Calu3 (cell line): ENCODE measurements around the gene TUBGCP6. TPM values are rescaled to one million over a fixed set of nuclear protein-coding genes. Genes with fewer than 3 reads are reported as not detected.

Experiments
- BruUV-seq: library from RNA; stranded (reverse); fragments of 400-500 nt; replicated peaks from 2 replicates; lab custom pipeline; 2021; lab: Mats Ljungman, UMichigan
- CTCF ChIA-PET: fragments of 300-600 bp; sonication (Branson Sonifier 250); formaldehyde crosslinking; loops from one replicate; lab custom pipeline; 2022; ENCODE audit warnings: antibody characterized with exemption; lab: Charles Lee
- DNase-seq: peaks from one replicate; pipeline ENCODE4 v3.0.0; 2022
- H3K27ac Mint-ChIP-seq: one replicate; pipeline ENCODE4 v1.8.0; 2022; ENCODE audit warnings: mixed read lengths; ENCODE audit not compliant: unreplicated experiment
- H3K27me3 Mint-ChIP-seq: one replicate; pipeline ENCODE4 v1.8.0; 2022; ENCODE audit warnings: mixed read lengths; ENCODE audit not compliant: unreplicated experiment
- H3K36me3 Mint-ChIP-seq: one replicate; pipeline ENCODE4 v1.8.0; 2022; ENCODE audit warnings: mild to moderate bottlenecking, moderate library complexity, mixed read lengths; ENCODE audit not compliant: insufficient read depth, unreplicated experiment
- H3K4me1 Mint-ChIP-seq: one replicate; pipeline ENCODE4 v1.8.0; 2022; ENCODE audit warnings: mild to moderate bottlenecking, low read depth, mixed read lengths; ENCODE audit not compliant: unreplicated experiment
- H3K4me3 Mint-ChIP-seq: one replicate; pipeline ENCODE4 v1.8.0; 2022; ENCODE audit warnings: mild to moderate bottlenecking, low read depth, moderate library complexity, mixed read lengths; ENCODE audit not compliant: unreplicated experiment
- H3K9me3 Mint-ChIP-seq: one replicate; pipeline ENCODE4 v1.8.0; 2022; ENCODE audit warnings: low read depth, mixed read lengths; ENCODE audit not compliant: unreplicated experiment
- CTCF ChIP-seq: fragments of 200-600 bp; IDR thresholded peaks from one replicate; pipeline ENCODE4 v1.8.0; 2022; ENCODE audit warnings: antibody characterized with exemption; ENCODE audit not compliant: unreplicated experiment
- intact Hi-C: fragments of 100-400 bp; cut with micrococcal nuclease; formaldehyde crosslinking; loops from one replicate; pipeline ENCODE4 v1.10.0; 2022; ENCODE audit not compliant: unreplicated experiment
- total RNA-seq: library from RNA; stranded (reverse); gene quantifications from 2 replicates; pipeline ENCODE4 v1.2.3, GENCODE V29; 2022

The TUBGCP6 gene
- total RNA-seq, 1 experiment from 2014 or later: 49.7 TPM

DNA sequence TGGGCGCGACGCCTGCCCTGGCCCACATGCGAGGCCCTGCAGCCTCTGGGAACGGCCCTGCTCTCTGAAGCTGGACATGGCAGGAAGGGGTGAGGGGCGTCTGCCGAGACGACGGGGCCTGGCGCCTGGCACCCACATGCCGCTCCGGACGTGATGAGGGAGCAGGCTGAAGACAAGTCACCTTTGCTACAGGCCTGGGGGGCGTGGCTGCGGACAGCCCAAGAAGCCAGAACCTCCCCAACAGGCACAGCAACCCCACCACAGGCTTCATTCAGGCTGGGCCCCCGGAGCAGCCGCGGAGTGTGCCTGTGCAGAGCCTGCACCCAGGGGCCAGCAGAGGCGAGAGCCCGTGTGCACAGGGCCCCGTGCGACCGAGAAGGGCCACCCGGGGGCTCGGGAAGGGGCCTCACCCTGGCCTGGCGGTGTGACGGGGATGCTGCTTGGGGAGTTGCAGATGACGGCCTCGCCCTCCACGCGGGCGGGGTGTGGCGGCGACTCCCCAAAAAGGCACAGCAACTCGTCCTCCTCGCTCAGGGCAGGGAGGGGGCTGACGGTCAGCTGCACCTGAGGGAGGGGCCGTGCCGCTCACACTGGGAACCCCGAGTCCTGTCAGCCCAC, 42.0 kb upstream of the TUBGCP6 start:
- H3K9me3 Mint-ChIP-seq: no peaks in the 10 kb centered on the region
- peaks cover 77% of the 10 kb centered on the region for H3K36me3 Mint-ChIP-seq
- CTCF ChIA-PET: no interaction called here
- BruUV-seq: no TSS peak
- no peak overlapping the region for H3K27ac Mint-ChIP-seq
- no peak for TF ChIP-seq CTCF
- H3K27me3 Mint-ChIP-seq: no peaks in the 10 kb centered on the region
- intact Hi-C loops: no loop called here
- H3K4me1 Mint-ChIP-seq: peaks cover 15% of the 10 kb centered on the region
- no peak for DNase-seq
- H3K4me3 Mint-ChIP-seq: no peak overlapping the region

- BruUV-seq: no TSS peak
- no peaks in the 10 kb centered on the region for H3K27me3 Mint-ChIP-seq
- intact Hi-C loops: no loop called here
- no peak for TF ChIP-seq CTCF
- H3K9me3 Mint-ChIP-seq: no peaks in the 10 kb centered on the region
- peaks cover 80% of the 10 kb centered on the region for H3K36me3 Mint-ChIP-seq
- H3K27ac Mint-ChIP-seq: peak overlapping the region; percentile 52
- no peak overlapping the region for H3K4me3 Mint-ChIP-seq
- no peak for DNase-seq
- peaks cover 10% of the 10 kb centered on the region for H3K4me1 Mint-ChIP-seq
- CTCF ChIA-PET: no interaction called here
Measured at GRCh38 chr22:50286275-50286674, 41.5 kb upstream of the TUBGCP6 start.

- CTCF ChIA-PET: no interaction called here
- no peaks in the 10 kb centered on the region for H3K9me3 Mint-ChIP-seq
- no peak overlapping the region for H3K4me3 Mint-ChIP-seq
- intact Hi-C loops: no loop called here
- no peaks in the 10 kb centered on the region for H3K27me3 Mint-ChIP-seq
- TF ChIP-seq CTCF: no peak
- no peak for DNase-seq
- no TSS peak for BruUV-seq
- H3K4me1 Mint-ChIP-seq: peaks cover 7% of the 10 kb centered on the region
- H3K27ac Mint-ChIP-seq: peak overlapping the region; percentile 52
- peaks cover 83% of the 10 kb centered on the region for H3K36me3 Mint-ChIP-seq
Measured at GRCh38 chr22:50285568-50286229, 40.9 kb upstream of the TUBGCP6 start.

GRCh38 chr22:50284479-50284878, 39.7 kb upstream of the TUBGCP6 start:
- Mint-ChIP-seq H3K27ac (peak overlapping the region; percentile 25), H3K4me3 (no peak overlapping the region), H3K27me3 (no peaks in the 10 kb centered on the region), H3K4me1 (peaks cover 7% of the 10 kb centered on the region), H3K36me3 (peaks cover 84% of the 10 kb centered on the region), H3K9me3 (no peaks in the 10 kb centered on the region)
- intact Hi-C loops: no loop called here
- BruUV-seq: no TSS peak
- CTCF ChIA-PET: interaction anchor here (0.5 kb wide), 1 partner anchor 46 kb away, joined by 3 read pairs; no protein-coding TSS in a partner anchor
- DNase-seq: no peak
- TF ChIP-seq CTCF: no peak
